GM12878 (cell line): Measurements from ENCODE around the gene TRIM9. TPM values are rescaled to one million over a fixed set of nuclear protein-coding genes. Genes with fewer than 3 reads are reported as not detected.

Experiments
- ATAC-seq: fragments of 200-7000 bp; cut with Tn5 transposase; 3 replicates; pipeline ENCODE4 v1.9.1; 2020; ENCODE audit warnings: mild to moderate bottlenecking, moderate library complexity
- BruUV-seq: library from RNA; stranded (reverse); fragments of 400-500 nt; replicated peaks from 2 replicates; lab custom pipeline; 2021; lab: Mats Ljungman, UMichigan
- CTCF ChIA-PET: fragments of 300-600 bp; sonication (Branson Sonifier 250); formaldehyde crosslinking; extraction: SDS; loops from one replicate; lab custom pipeline; 2021; ENCODE audit warnings: inconsistent platforms; lab: Yijun Ruan, JAX
- POLR2A ChIA-PET: fragments of 350-600 bp; formaldehyde crosslinking; extraction: SDS; loops from one replicate; lab custom pipeline; 2021; ENCODE audit warnings: inconsistent platforms; lab: Charles Lee
- RAD21 ChIA-PET: fragments of 300-600 bp; sonication (Branson Sonifier 250); formaldehyde crosslinking; loops from one replicate; lab custom pipeline; 2023; ENCODE audit warnings: antibody characterized with exemption; ENCODE audit not compliant: unreplicated experiment; lab: Charles Lee
- SMC1A ChIA-PET: fragments of 300-600 bp; sonication (Branson Sonifier 250); formaldehyde crosslinking; loops from one replicate; lab custom pipeline; 2023; ENCODE audit not compliant: unreplicated experiment, uncharacterized antibody; lab: Charles Lee
- DNase-seq: peaks from one replicate; pipeline ENCODE4 v3.0.0-alpha.2; 2011; ENCODE audit warnings: low read depth, low spot score
- FAIRE-seq: peaks from 3 replicates; lab custom pipeline; 2011; peaks lifted over from hg19 to GRCh38; lab: Jason Lieb, UNC
- H2AFZ ChIP-seq: 2 replicates; pipeline ENCODE4 v1.6.0; 2011; ENCODE audit warnings: low read depth, low read length, control low read depth; ENCODE audit not compliant: control insufficient read depth
- H3K27ac ChIP-seq: 2 replicates; pipeline ENCODE4 v1.5.1; 2011; ENCODE audit warnings: control low read depth; ENCODE audit not compliant: control insufficient read depth, insufficient read depth
- H3K27me3 ChIP-seq, 2 experiments: replicated peaks in 1 of 2; 2 replicates each; pipeline versions ENCODE4 v1.6.0 to v1.6.1; 2011; ENCODE audit warnings: low read length in 1 of 2; ENCODE audit not compliant: control insufficient read depth in 2 of 2, insufficient read depth in 2 of 2
- H3K36me3 ChIP-seq, 2 experiments: 2 replicates each; pipeline ENCODE4 v1.5.1; 2011; ENCODE audit warnings: low read length in 1 of 2; ENCODE audit not compliant: control insufficient read depth in 2 of 2, insufficient read depth in 2 of 2
- H3K4me1 ChIP-seq: 2 replicates; pipeline ENCODE4 v1.6.1; 2011; ENCODE audit warnings: mild to moderate bottlenecking, low read length, moderate library complexity, mixed read lengths; ENCODE audit not compliant: control insufficient read depth, insufficient read depth
- H3K4me2 ChIP-seq: 2 replicates; pipeline ENCODE4 v1.6.0; 2011; ENCODE audit warnings: control low read depth; ENCODE audit not compliant: control insufficient read depth, insufficient read depth
- H3K4me3 ChIP-seq: fragments of 200-600 bp; sonication (generic); 2 replicates; pipeline ENCODE4 v1.5.1; 2016
- H3K79me2 ChIP-seq: 2 replicates; pipeline ENCODE4 v1.6.0; 2011; ENCODE audit warnings: low read length; ENCODE audit not compliant: control insufficient read depth, insufficient read depth
- H3K9ac ChIP-seq: 2 replicates; pipeline ENCODE4 v1.8.0; 2011; ENCODE audit warnings: low read length, control low read depth, mixed read lengths; ENCODE audit not compliant: control insufficient read depth, insufficient read depth
- H3K9me3 ChIP-seq: replicated peaks from 3 replicates; pipeline ENCODE4 v1.5.1; 2011; ENCODE audit warnings: mild to moderate bottlenecking, low read length; ENCODE audit not compliant: control insufficient read depth, insufficient read depth
- H4K20me1 ChIP-seq: 2 replicates; pipeline ENCODE4 v1.6.0; 2011; ENCODE audit not compliant: control insufficient read depth, insufficient read depth
- MTA3 ChIP-seq: IDR thresholded peaks from 2 replicates; pipeline ENCODE4 v1.6.1; 2012; ENCODE audit warnings: low read length, inconsistent platforms, borderline replicate concordance
- NBN ChIP-seq: fragments of 450-650 bp; IDR thresholded peaks from 2 replicates; pipeline ENCODE4 v1.6.1; 2016
- NKRF ChIP-seq: fragments of 450-650 bp; conservative IDR thresholded peaks from 2 replicates; pipeline ENCODE4 v1.6.1; 2017; ENCODE audit warnings: mild to moderate bottlenecking, moderate library complexity
- PBX3 ChIP-seq: IDR thresholded peaks from 2 replicates; pipeline ENCODE4 v1.6.1; 2011; ENCODE audit warnings: mild to moderate bottlenecking, low read depth, low read length, moderate library complexity; ENCODE audit not compliant: insufficient replicate concordance
- RCOR1 ChIP-seq: conservative IDR thresholded peaks from 2 replicates; pipeline ENCODE4 v1.6.1; 2012; ENCODE audit warnings: low read depth, low read length, improper control_type of control experiment
- SIX5 ChIP-seq: IDR thresholded peaks from 2 replicates; pipeline ENCODE4 v1.6.1; 2011; ENCODE audit warnings: mild to moderate bottlenecking, low read depth, low read length, moderate library complexity; ENCODE audit not compliant: severe bottlenecking
- SUPT20H ChIP-seq: IDR thresholded peaks from 2 replicates; pipeline ENCODE4 v1.6.1; 2011; ENCODE audit warnings: low read depth, mild to moderate bottlenecking, low read length, moderate library complexity, borderline replicate concordance; ENCODE audit not compliant: control insufficient read depth
- ZNF687 ChIP-seq: fragments of 450-650 bp; IDR thresholded peaks from 2 replicates; pipeline ENCODE4 v1.6.1; 2017; ENCODE audit warnings: mild to moderate bottlenecking, moderate library complexity
- WGBS: methylation state at CpG from one replicate; pipeline ENCODE4 v1.1.6; 2016; ENCODE audit warnings: low lambda C conversion rate; ENCODE audit not compliant: insufficient replicate concordance, insufficient coverage; ENCODE audit errors: missing lambda C conversion rate; 5-methylcytosine and 5-hydroxymethylcytosine counted together
- in situ Hi-C: fragments of 300-500 bp; cut with MboI; formaldehyde crosslinking; loops from 9 replicates; pipeline ENCODE4 v1.14.3; 2018; ENCODE audit warnings: mixed read lengths
- intact Hi-C: fragments of 100-400 bp; cut with micrococcal nuclease; formaldehyde crosslinking; loops from one replicate; pipeline ENCODE4 v1.14.2; 2022; ENCODE audit not compliant: unreplicated experiment
- polyA plus RNA-seq, 11 experiments: library from polyadenylated mRNA; depleted of rRNA in 4 of 11; unstranded in 6 of 11; stranded (reverse) in 5 of 11; fragments of >200 nt; fragmentation: Nextera tagmentation in 4 of 11; fragmentation: Illumina TruSeq in 1 of 11; extraction: Ambion mirVana in 4 of 11; extraction: Trizol in 1 of 11; gene quantifications; 1 replicate in 1 of 11; 2 replicates in 10 of 11; pipeline versions ENCODE4 v1.2.1 to v1.2.3, GENCODE V29; 2011 to 2016; ENCODE audit warnings: inconsistent platforms in 2 of 11, missing spikeins in 2 of 11, low read depth in 1 of 11
- total RNA-seq, 4 experiments: library from RNA; depleted of rRNA in 3 of 4; stranded (reverse); fragments of >200 nt in 3 of 4; fragmentation: Illumina TruSeq in 1 of 4; extraction: Trizol in 1 of 4; gene quantifications; 2 replicates each; pipeline versions ENCODE4 v1.2.1 to v1.2.3, GENCODE V29; 2013 to 2021

The TRIM9 gene
- total and polyA plus RNA-seq, 10 of the 15 experiments (the other 5 are each of a cell fraction or from before 2014, with no cell fraction given): 0.04 to 0.18 (median 0.11) TPM; not detected in 2

GRCh38 chr14:50936016-50936340 lies 158.9 kb downstream of the TRIM9 start:
- RAD21 ChIA-PET: no interaction called here
- WGBS: 4% methylated on average over 2 of the region's 2 CpGs
- Histone ChIP-seq H3K4me2 (no peak overlapping the region), H3K27ac (no peak overlapping the region), H3K36me3 (no peaks in the 10 kb centered on the region), H3K4me3 (no peak overlapping the region), H2AFZ (no peak overlapping the region), H3K9me3 (no peaks in the 10 kb centered on the region), H3K4me1 (no peaks in the 10 kb centered on the region), H4K20me1 (no peaks in the 10 kb centered on the region), H3K9ac (no peak overlapping the region), H3K27me3 (no peaks in the 10 kb centered on the region; a peak in 1 of 4 replicates), H3K79me2 (no peaks in the 10 kb centered on the region)
- no peak for ATAC-seq
- no peak for FAIRE-seq
- in situ Hi-C loops: no loop called here
- intact Hi-C loops: no loop called here
- DNase-seq: no peak
- POLR2A ChIA-PET: no interaction called here
- no TSS peak for BruUV-seq
- SMC1A ChIA-PET: interaction anchor here (1.4 kb wide), 1 partner anchor 10 kb away, joined by 3 read pairs; no protein-coding TSS in a partner anchor
- TF ChIP-seq NBN: no peak
- TF ChIP-seq SUPT20H: no peak
- no peak for TF ChIP-seq PBX3
- CTCF ChIA-PET: interaction anchor here (1.1 to 1.3 kb wide), 2 partner anchors 10 to 28 kb away, joined by 3 read pairs; no protein-coding TSS in a partner anchor

GRCh38 chr14:50935126-50936015 lies 159.5 kb downstream of the TRIM9 start:
- WGBS: 55% methylated on average over 5 of the region's 5 CpGs
- Histone ChIP-seq H3K4me1 (no peaks in the 10 kb centered on the region), H3K4me2 (no peak overlapping the region), H3K36me3 (no peaks in the 10 kb centered on the region), H4K20me1 (no peaks in the 10 kb centered on the region), H3K27me3 (no peaks in the 10 kb centered on the region; a peak in 1 of 4 replicates), H2AFZ (no peak overlapping the region), H3K9ac (no peak overlapping the region), H3K9me3 (no peaks in the 10 kb centered on the region), H3K79me2 (no peaks in the 10 kb centered on the region), H3K4me3 (no peak overlapping the region), H3K27ac (no peak overlapping the region)
- ChIA-PET POLR2A (no interaction called here), SMC1A (interaction anchor here (1.2 kb wide), 1 partner anchor 10 kb away, joined by 3 read pairs; no protein-coding TSS in a partner anchor), CTCF (interaction anchor here (1.1 to 1.3 kb wide), 2 partner anchors 9 to 29 kb away, joined by 3 read pairs; no protein-coding TSS in a partner anchor), RAD21 (no interaction called here)
- no TSS peak for BruUV-seq
- ATAC-seq (no peak), FAIRE-seq (no peak), DNase-seq (no peak)
- intact Hi-C loops (no loop called here), in situ Hi-C loops (no loop called here)
- no peak for TF ChIP-seq NKRF
- no peak for TF ChIP-seq RCOR1
- TF ChIP-seq MTA3: no peak
- TF ChIP-seq SIX5: no peak
- TF ChIP-seq ZNF687: no peak
